Measurements from ENCODE around the gene NAP1L4.

DNA sequence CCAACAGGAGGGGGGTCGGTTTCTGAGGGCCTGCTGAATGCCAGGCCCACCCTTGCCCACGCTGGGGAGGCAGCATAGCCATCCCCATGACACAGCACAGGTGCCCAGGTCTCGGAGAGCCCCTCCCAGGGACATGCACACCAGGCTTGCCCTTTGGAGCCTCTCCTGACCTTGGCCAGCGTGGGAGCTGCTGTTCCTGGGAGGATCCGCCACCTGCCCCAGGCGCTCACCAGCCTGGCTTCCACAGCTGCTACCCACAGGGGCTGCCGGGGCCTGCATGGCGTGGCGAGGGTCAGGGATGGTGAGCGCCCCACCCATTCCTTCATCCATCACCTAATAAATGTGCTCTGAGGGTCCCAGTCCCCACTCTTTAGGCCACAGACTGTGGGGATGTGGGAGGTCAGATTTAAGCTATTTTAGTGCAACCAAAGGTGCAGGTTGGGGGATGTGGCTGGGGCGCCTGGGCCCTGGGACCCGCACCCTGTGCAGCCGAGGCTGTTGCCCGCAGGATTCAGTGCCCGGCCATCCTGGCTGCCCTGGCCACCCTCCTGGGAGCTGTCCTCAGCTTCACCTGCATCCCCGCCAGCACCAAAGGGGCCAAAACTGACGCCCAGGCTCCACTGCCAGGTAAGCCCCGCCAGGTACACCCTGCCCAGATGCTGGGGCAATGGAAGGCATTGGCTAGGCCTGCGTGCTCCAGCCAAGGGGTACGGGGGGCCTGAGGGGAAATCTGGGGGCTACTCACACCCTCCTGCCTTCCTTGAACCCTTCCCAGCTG, 75.8 kb downstream of the NAP1L4 start:
- TF ChIP-seq, protein P1, sequence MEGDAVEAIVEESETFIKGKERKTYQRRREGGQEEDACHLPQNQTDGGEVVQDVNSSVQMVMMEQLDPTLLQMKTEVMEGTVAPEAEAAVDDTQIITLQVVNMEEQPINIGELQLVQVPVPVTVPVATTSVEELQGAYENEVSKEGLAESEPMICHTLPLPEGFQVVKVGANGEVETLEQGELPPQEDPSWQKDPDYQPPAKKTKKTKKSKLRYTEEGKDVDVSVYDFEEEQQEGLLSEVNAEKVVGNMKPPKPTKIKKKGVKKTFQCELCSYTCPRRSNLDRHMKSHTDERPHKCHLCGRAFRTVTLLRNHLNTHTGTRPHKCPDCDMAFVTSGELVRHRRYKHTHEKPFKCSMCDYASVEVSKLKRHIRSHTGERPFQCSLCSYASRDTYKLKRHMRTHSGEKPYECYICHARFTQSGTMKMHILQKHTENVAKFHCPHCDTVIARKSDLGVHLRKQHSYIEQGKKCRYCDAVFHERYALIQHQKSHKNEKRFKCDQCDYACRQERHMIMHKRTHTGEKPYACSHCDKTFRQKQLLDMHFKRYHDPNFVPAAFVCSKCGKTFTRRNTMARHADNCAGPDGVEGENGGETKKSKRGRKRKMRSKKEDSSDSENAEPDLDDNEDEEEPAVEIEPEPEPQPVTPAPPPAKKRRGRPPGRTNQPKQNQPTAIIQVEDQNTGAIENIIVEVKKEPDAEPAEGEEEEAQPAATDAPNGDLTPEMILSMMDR (conservative IDR thresholded peaks at IDR 0.05; ENCODE audit: low read depth, low read length) = no peak
- no peak for TF ChIP-seq EZH2 (IDR thresholded peaks at IDR 0.05; ENCODE audit: borderline replicate concordance, low read depth, low read length, poor library complexity, severe bottlenecking)
